Measurements from ENCODE around the gene ZNF597. TPM values are rescaled to one million over a fixed set of nuclear protein-coding genes. Genes with fewer than 3 reads are reported as not detected.
A peak's percentile ranks its signal among the peaks of the same experiment; 100 is the strongest.

The ZNF597 gene
- total and polyA plus RNA-seq, 4 experiments from 2014 or later = 1.0 to 5.3 (median 3.6) TPM

- Mint-ChIP-seq H3K4me1 (peaks cover 35 to 67% (median 53%) of the 10 kb centered on the region in 4 donors), H3K27ac (peak overlapping the region; percentile 75 to 97 (median 94)), H3K27me3 (no peaks in the 10 kb centered on the region), H3K36me3 (peaks cover 0 to 6% of the 10 kb centered on the region in 2 donors), H3K4me3 (peak overlapping the region; percentile 74 to 94 (median 94)), H3K9me3 (no peaks in the 10 kb centered on the region)
- no peaks in the 10 kb centered on the region for H3K27me3 ChIP-seq (ENCODE audit: insufficient read depth, low read length)
- H3K9me3 ChIP-seq (ENCODE audit: control insufficient read depth in 1 of 2, low read length in 2 of 2) = no peaks in the 10 kb centered on the region
- H3K36me3 ChIP-seq (ENCODE audit: insufficient read depth, low read length) = no peaks in the 10 kb centered on the region
- peaks cover 64% of the 10 kb centered on the region for H3K4me1 ChIP-seq (ENCODE audit: insufficient read depth, low read length)
- ChIA-PET CTCF (ENCODE audit: partially characterized antibody) (no interaction called here), POLR2A (ENCODE audit: partially characterized antibody) (interaction anchor here (1.2 to 2.0 kb wide), 2 partner anchors 41 to 52 kb away, joined by 3 to 7 read pairs; partner anchors contain the start of gene CLUAP1)
- DNase-seq = peak in 1 of 5 donors; percentile 11
- H3K27ac ChIP-seq (ENCODE audit: low read depth, low read length) = peak overlapping the region; percentile 88
- H3K4me3 ChIP-seq (ENCODE audit: low read length in 2 of 2) = peak overlapping the region in 1 of 2 donors; percentile 7
- intact Hi-C loops (cut with micrococcal nuclease) = loop anchor here (2.0 to 10.0 kb wide), 3 partner anchors 17 to 305 kb away; partner anchors contain the start of genes NAA60, TIGD7, ZNF597 and ZNF75A
Observed at GRCh38 chr16:3459401-3460090, 16.2 kb upstream of the ZNF597 start.

DNA sequence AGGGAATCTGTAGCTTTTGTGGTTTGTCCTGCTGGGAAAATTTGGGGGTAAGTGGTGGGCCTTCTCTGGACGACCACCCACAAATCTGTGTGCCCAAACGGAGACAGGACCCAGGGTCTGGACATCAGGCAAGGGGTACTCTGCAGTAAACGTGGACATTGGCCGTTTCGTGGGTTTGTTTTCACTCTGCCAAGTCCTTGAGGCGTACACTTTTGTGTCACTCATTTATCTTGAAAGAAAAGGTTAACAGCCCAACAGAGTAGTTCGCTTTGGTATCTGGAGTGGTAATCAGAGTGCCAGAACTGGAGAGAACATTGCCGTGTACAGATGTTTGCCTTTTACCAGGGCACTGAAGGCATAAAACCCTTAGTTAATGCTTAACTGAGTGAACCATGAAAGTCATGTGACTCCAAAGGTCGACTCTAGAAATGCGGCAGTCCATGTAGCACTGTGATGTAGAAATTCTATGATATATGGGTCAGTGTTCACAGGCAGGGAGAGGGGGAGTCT is 15.6 kb upstream of the ZNF597 start:
- DNase-seq = peak in 3 of 5 donors; percentile 18 to 26 (median 24)
- H3K27me3 ChIP-seq (ENCODE audit: insufficient read depth, low read length) = no peaks in the 10 kb centered on the region
- H3K27ac ChIP-seq (ENCODE audit: low read depth, low read length) = peak overlapping the region; percentile 88
- Mint-ChIP-seq H3K27me3 (no peaks in the 10 kb centered on the region), H3K27ac (peak overlapping the region; percentile 75 to 97 (median 94)), H3K4me3 (peak overlapping the region; percentile 74 to 94 (median 94)), H3K4me1 (peaks cover 33 to 61% (median 49%) of the 10 kb centered on the region in 4 donors), H3K9me3 (no peaks in the 10 kb centered on the region), H3K36me3 (peaks cover 0 to 6% of the 10 kb centered on the region in 2 donors)
- H3K4me1 ChIP-seq (ENCODE audit: insufficient read depth, low read length) = peaks cover 58% of the 10 kb centered on the region
- CTCF ChIA-PET (ENCODE audit: partially characterized antibody) = interaction anchor here (0.8 kb wide), 1 partner anchor 196 kb away, joined by 3 read pairs; no protein-coding TSS in a partner anchor
- no peaks in the 10 kb centered on the region for H3K9me3 ChIP-seq (ENCODE audit: control insufficient read depth in 1 of 2, low read length in 2 of 2)
- intact Hi-C loops (cut with micrococcal nuclease) = loop anchor here (1.0 to 10.0 kb wide), 4 partner anchors 16 to 304 kb away; partner anchors contain the start of genes NAA60, TIGD7, ZNF263 and ZNF597
- POLR2A ChIA-PET (ENCODE audit: partially characterized antibody) = interaction anchor here (1.0 to 2.0 kb wide), 2 partner anchors 15 to 42 kb away, joined by 6 to 7 read pairs; partner anchors contain the start of genes CLUAP1, NAA60 and ZNF597
- no peaks in the 10 kb centered on the region for H3K36me3 ChIP-seq (ENCODE audit: insufficient read depth, low read length)
- peak overlapping the region; percentile 79 to 94 for H3K4me3 ChIP-seq (ENCODE audit: low read length in 2 of 2)

DNA sequence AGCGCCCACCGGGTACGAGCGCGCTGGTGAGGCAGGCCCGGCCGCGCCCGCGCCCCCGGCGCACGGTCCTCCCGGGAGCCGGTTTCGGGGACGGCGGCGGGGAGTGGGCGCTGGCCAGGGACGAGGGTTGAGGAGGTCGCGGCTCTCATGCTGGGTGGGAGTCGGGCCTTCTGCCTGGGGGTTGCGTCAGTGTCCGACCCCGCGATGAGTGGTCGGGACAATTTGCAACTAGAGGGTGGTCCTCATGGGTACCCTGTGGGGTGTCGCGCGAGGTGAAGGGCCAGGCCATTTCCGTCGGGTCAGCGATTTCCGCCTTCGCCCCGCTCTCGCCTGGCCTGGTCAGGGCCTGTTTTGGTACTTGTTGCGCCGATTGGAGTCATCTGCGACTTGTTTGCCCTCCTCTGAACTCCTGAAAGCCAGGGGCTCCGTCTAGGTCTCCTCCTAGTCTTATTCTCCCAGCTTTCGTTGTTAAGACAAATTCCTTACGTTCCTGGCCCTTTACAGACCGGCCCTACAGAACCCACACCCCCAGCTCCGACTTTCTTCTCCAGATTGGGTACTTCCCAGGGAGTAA is 15.1 kb upstream of the ZNF597 start:
- CTCF ChIA-PET (ENCODE audit: partially characterized antibody) = interaction anchor here (0.8 kb wide), 1 partner anchor 195 kb away, joined by 3 read pairs; no protein-coding TSS in a partner anchor
- Mint-ChIP-seq H3K27me3 (no peaks in the 10 kb centered on the region), H3K27ac (peak overlapping the region; percentile 75 to 97 (median 94)), H3K9me3 (no peaks in the 10 kb centered on the region), H3K4me3 (peak overlapping the region; percentile 74 to 94 (median 94)), H3K36me3 (peaks cover 0 to 6% of the 10 kb centered on the region in 2 donors), H3K4me1 (peaks cover 30 to 57% (median 46%) of the 10 kb centered on the region in 4 donors)
- H3K4me3 ChIP-seq (ENCODE audit: low read length in 2 of 2) = peak overlapping the region; percentile 79 to 94
- no peaks in the 10 kb centered on the region for H3K36me3 ChIP-seq (ENCODE audit: insufficient read depth, low read length)
- peak overlapping the region; percentile 88 for H3K27ac ChIP-seq (ENCODE audit: low read depth, low read length)
- peak in 1 of 5 donors; percentile 38 for DNase-seq
- intact Hi-C loops (cut with micrococcal nuclease) = loop anchor here (1.0 to 10.0 kb wide), 4 partner anchors 16 to 304 kb away; partner anchors contain the start of genes NAA60, TIGD7, ZNF263 and ZNF597
- POLR2A ChIA-PET (ENCODE audit: partially characterized antibody) = interaction anchor here (0.9 to 2.2 kb wide), 5 partner anchors 15 to 168 kb away, joined by 3 to 30 read pairs (median 6); partner anchors contain the start of genes CLUAP1, NAA60, ZNF174 and ZNF597
- H3K4me1 ChIP-seq (ENCODE audit: insufficient read depth, low read length) = peaks cover 53% of the 10 kb centered on the region
- no peaks in the 10 kb centered on the region for H3K27me3 ChIP-seq (ENCODE audit: insufficient read depth, low read length)
- no peaks in the 10 kb centered on the region for H3K9me3 ChIP-seq (ENCODE audit: control insufficient read depth in 1 of 2, low read length in 2 of 2)

DNA sequence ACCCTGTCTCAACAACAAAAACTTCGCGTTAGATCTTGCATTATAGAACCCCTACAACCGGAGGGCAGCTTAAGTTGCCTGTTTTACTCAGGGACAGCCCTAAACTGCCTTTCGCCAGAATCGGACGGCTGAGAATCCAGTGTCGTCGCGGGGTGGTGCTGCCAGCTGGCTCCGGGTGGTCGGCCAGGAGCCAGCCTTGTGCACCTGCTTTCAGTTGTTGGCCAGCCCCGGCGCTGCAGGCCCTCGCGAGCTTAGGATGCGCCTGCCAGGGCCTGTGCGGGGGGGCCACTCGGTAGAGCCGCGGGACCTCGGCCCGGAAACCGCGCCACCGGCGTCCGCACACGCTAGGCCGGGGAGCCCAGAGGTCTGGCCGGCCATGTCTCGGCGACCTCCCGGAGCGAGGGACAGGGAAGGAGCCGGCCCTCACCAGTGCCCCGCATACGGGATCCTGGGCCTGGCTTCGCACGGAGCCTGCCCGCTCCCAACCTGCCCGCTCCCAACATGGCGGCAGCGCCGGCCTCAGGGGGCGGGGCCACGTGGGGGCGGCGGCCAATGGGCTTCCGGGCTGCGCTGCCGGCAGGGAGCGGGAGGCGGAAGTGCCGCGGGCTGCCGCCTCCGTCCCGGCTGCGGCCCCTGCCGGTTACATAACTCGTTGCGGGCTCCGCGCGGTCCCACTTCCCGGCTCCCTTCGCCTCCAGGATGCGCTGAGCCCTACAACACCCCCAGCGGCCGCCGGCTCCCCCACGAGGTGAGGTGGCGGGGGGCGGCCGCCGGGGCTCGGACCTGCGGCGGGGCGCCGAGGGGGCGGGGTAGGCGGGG is 14.3 kb upstream of the ZNF597 start:
- H3K4me3 Mint-ChIP-seq = peak overlapping the region; percentile 79 to 89 (median 84)

GRCh38 chr16:3454631-3455147 is 11.4 kb upstream of the ZNF597 start:
- H3K27me3 ChIP-seq (ENCODE audit: insufficient read depth, low read length) = no peaks in the 10 kb centered on the region
- peak overlapping the region in 5 of 8 donors; percentile 4 to 59 (median 51) for H3K4me3 Mint-ChIP-seq
- no peaks in the 10 kb centered on the region for H3K9me3 ChIP-seq (ENCODE audit: control insufficient read depth in 1 of 2, low read length in 2 of 2)
- CTCF ChIA-PET (ENCODE audit: partially characterized antibody) = no interaction called here
- no peak for DNase-seq
- H3K36me3 Mint-ChIP-seq = peaks cover 0 to 11% of the 10 kb centered on the region in 2 donors
- H3K27ac ChIP-seq (ENCODE audit: low read depth, low read length) = no peak overlapping the region
- H3K4me3 ChIP-seq (ENCODE audit: low read length in 2 of 2) = no peak overlapping the region
- H3K4me1 Mint-ChIP-seq = peaks cover 16 to 37% (median 28%) of the 10 kb centered on the region in 4 donors
- intact Hi-C loops (cut with micrococcal nuclease) = loop anchor here (10.0 kb wide), 1 partner anchor 300 kb away; no protein-coding TSS in a partner anchor
- no peaks in the 10 kb centered on the region for H3K27me3 Mint-ChIP-seq
- H3K4me1 ChIP-seq (ENCODE audit: insufficient read depth, low read length) = peaks cover 21% of the 10 kb centered on the region
- H3K36me3 ChIP-seq (ENCODE audit: insufficient read depth, low read length) = no peaks in the 10 kb centered on the region
- no peaks in the 10 kb centered on the region for H3K9me3 Mint-ChIP-seq
- POLR2A ChIA-PET (ENCODE audit: partially characterized antibody) = interaction anchor here (0.8 kb wide), 1 partner anchor 11 kb away, joined by 3 read pairs; the partner anchor contains the start of genes NAA60 and ZNF597
- peak overlapping the region in 3 of 7 donors; percentile 17 to 74 (median 69) for H3K27ac Mint-ChIP-seq

More for the DNA sequence above, 14.3 kb upstream of the ZNF597 start:
- Histone ChIP-seq H3K27ac (ENCODE audit: low read depth, low read length) (peak overlapping the region; percentile 88), H3K36me3 (ENCODE audit: insufficient read depth, low read length) (no peaks in the 10 kb centered on the region), H3K9me3 (ENCODE audit: control insufficient read depth in 1 of 2, low read length in 2 of 2) (no peaks in the 10 kb centered on the region), H3K27me3 (ENCODE audit: insufficient read depth, low read length) (no peaks in the 10 kb centered on the region), H3K4me1 (ENCODE audit: insufficient read depth, low read length) (peaks cover 48% of the 10 kb centered on the region), H3K4me3 (ENCODE audit: low read length in 2 of 2) (peak overlapping the region; percentile 73 to 94)
- ChIA-PET POLR2A (ENCODE audit: partially characterized antibody) (interaction anchor here (0.6 to 2.2 kb wide), 29 partner anchors 9 to 1158 kb away, joined by 3 to 30 read pairs (median 4); partner anchors contain the start of genes CLUAP1, NAA60, TIGD7 and ZNF174), CTCF (ENCODE audit: partially characterized antibody) (interaction anchor here (0.8 to 1.4 kb wide), 3 partner anchors 9 to 57 kb away, joined by 3 to 4 read pairs (median 3); partner anchors contain the start of genes NAA60, ZNF174, ZNF597 and ZSCAN32)
- DNase-seq = peak; percentile 90 to 95 (median 92)
- Mint-ChIP-seq H3K27me3 (no peaks in the 10 kb centered on the region), H3K9me3 (no peaks in the 10 kb centered on the region), H3K36me3 (peaks cover 0 to 6% of the 10 kb centered on the region in 2 donors), H3K4me1 (peaks cover 29 to 57% (median 46%) of the 10 kb centered on the region in 4 donors), H3K27ac (peak overlapping the region; percentile 83 to 93 (median 92))
- intact Hi-C loops (cut with micrococcal nuclease) = loop anchor here (1.0 to 10.0 kb wide), 8 partner anchors 15 to 303 kb away; partner anchors contain the start of genes CLUAP1, NAA60, TIGD7 and ZNF174

GRCh38 chr16:3454093-3454492 is 10.8 kb upstream of the ZNF597 start:
- peak overlapping the region in 2 of 8 donors; percentile 45 to 59 for H3K4me3 Mint-ChIP-seq
- H3K9me3 ChIP-seq (ENCODE audit: control insufficient read depth in 1 of 2, low read length in 2 of 2) = no peaks in the 10 kb centered on the region
- no peak overlapping the region for H3K4me3 ChIP-seq (ENCODE audit: low read length in 2 of 2)
- H3K27ac Mint-ChIP-seq = peak overlapping the region in 3 of 7 donors; percentile 56 to 74 (median 69)
- H3K27me3 ChIP-seq (ENCODE audit: insufficient read depth, low read length) = no peaks in the 10 kb centered on the region
- intact Hi-C loops (cut with micrococcal nuclease) = loop anchor here (10.0 kb wide), 1 partner anchor 299 kb away; no protein-coding TSS in a partner anchor
- peaks cover 0 to 11% of the 10 kb centered on the region in 2 donors for H3K36me3 Mint-ChIP-seq
- H3K27ac ChIP-seq (ENCODE audit: low read depth, low read length) = no peak overlapping the region
- no peaks in the 10 kb centered on the region for H3K9me3 Mint-ChIP-seq
- ChIA-PET CTCF (ENCODE audit: partially characterized antibody) (interaction anchor here (0.6 kb wide), 1 partner anchor 495 kb away, joined by 3 read pairs; no protein-coding TSS in a partner anchor), POLR2A (ENCODE audit: partially characterized antibody) (interaction anchor here (0.8 kb wide), 1 partner anchor 11 kb away, joined by 3 read pairs; the partner anchor contains the start of genes NAA60 and ZNF597)
- no peak for DNase-seq
- H3K4me1 ChIP-seq (ENCODE audit: insufficient read depth, low read length) = peaks cover 15% of the 10 kb centered on the region
- H3K27me3 Mint-ChIP-seq = no peaks in the 10 kb centered on the region
- peaks cover 10 to 31% (median 22%) of the 10 kb centered on the region in 4 donors for H3K4me1 Mint-ChIP-seq
- H3K36me3 ChIP-seq (ENCODE audit: insufficient read depth, low read length) = no peaks in the 10 kb centered on the region

All from CD4-positive, alpha-beta memory T cell (primary cell).